ENCODE results near the gene MAML3. TPM values are rescaled to one million over a fixed set of nuclear protein-coding genes. Genes with fewer than 3 reads are reported as not detected.

Gene MAML3
- polyA plus RNA-seq, 2 donors, result 3.7 to 3.8 TPM

GRCh38 chr4:139851133-139851532, 302.9 kb downstream of the MAML3 start:
- no peak overlapping the region for H3K4me3 ChIP-seq (ENCODE audit: low read depth in 1 of 2, low read length in 2 of 2)
- no peak overlapping the region for H3K27ac ChIP-seq (ENCODE audit: low read depth in 2 of 2, low read length in 1 of 2)
- H3K4me1 ChIP-seq (ENCODE audit: control insufficient read depth in 2 of 2, insufficient read depth in 2 of 2, low read length in 1 of 2), result peaks cover 0 to 3% of the 10 kb centered on the region in 2 donors
- no peaks in the 10 kb centered on the region for H3K9me3 ChIP-seq (ENCODE audit: control insufficient read depth in 2 of 2, insufficient read depth in 1 of 2, low read depth in 1 of 2, low read length in 1 of 2)
- H3K27me3 ChIP-seq (ENCODE audit: control insufficient read depth in 1 of 2, insufficient read depth in 2 of 2, low read length in 2 of 2), result no peaks in the 10 kb centered on the region
- WGBS, 2 donors, result 74 to 88% methylated on average over 2 of the region's 2 CpGs
- H3K36me3 ChIP-seq (ENCODE audit: control insufficient read depth in 2 of 2, insufficient read depth in 2 of 2, low read length in 1 of 2), result peaks cover 2 to 3% of the 10 kb centered on the region in 2 donors

GRCh38 chr4:139849219-139849618, 304.8 kb downstream of the MAML3 start:
- 26 to 33% methylated on average over 3 of the region's 3 CpGs for WGBS, 2 donors
- no peak overlapping the region for H3K4me3 ChIP-seq (ENCODE audit: low read depth in 1 of 2, low read length in 2 of 2)
- H3K27me3 ChIP-seq (ENCODE audit: control insufficient read depth in 1 of 2, insufficient read depth in 2 of 2, low read length in 2 of 2), result no peaks in the 10 kb centered on the region
- H3K36me3 ChIP-seq (ENCODE audit: control insufficient read depth in 2 of 2, insufficient read depth in 2 of 2, low read length in 1 of 2), result no peaks in the 10 kb centered on the region
- H3K9me3 ChIP-seq (ENCODE audit: control insufficient read depth in 2 of 2, insufficient read depth in 1 of 2, low read depth in 1 of 2, low read length in 1 of 2), result no peaks in the 10 kb centered on the region
- H3K4me1 ChIP-seq (ENCODE audit: control insufficient read depth in 2 of 2, insufficient read depth in 2 of 2, low read length in 1 of 2), result no peaks in the 10 kb centered on the region
- no peak overlapping the region for H3K27ac ChIP-seq (ENCODE audit: low read depth in 2 of 2, low read length in 1 of 2)

DNA sequence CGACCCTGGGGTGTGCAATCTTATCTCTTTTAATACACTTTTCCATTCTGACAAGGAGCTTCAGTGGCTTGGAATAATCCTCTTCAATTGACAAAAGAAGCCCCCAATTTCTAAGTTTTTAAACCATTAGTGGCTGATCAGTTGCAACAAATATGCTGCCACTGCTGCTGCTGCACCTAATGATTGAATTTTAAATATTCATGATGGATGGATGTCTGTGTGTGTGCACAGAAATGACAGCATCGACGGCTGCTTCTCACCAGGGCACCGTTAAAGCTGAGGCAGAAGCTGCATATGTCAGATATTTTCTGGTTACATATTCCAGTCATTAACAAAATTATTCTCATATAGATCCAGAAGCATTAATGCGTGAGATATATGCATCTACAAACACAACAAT, 306.0 kb downstream of the MAML3 start:
- Histone ChIP-seq H3K27ac (ENCODE audit: low read depth in 2 of 2, low read length in 1 of 2) (no peak overlapping the region), H3K9me3 (ENCODE audit: control insufficient read depth in 2 of 2, insufficient read depth in 1 of 2, low read depth in 1 of 2, low read length in 1 of 2) (no peaks in the 10 kb centered on the region), H3K4me3 (ENCODE audit: low read depth in 1 of 2, low read length in 2 of 2) (no peak overlapping the region), H3K4me1 (ENCODE audit: control insufficient read depth in 2 of 2, insufficient read depth in 2 of 2, low read length in 1 of 2) (no peaks in the 10 kb centered on the region), H3K36me3 (ENCODE audit: control insufficient read depth in 2 of 2, insufficient read depth in 2 of 2, low read length in 1 of 2) (no peaks in the 10 kb centered on the region), H3K27me3 (ENCODE audit: control insufficient read depth in 1 of 2, insufficient read depth in 2 of 2, low read length in 2 of 2) (no peaks in the 10 kb centered on the region)
- WGBS, 2 donors, result 92 to 93% methylated on average over 5 of the region's 5 CpGs

GRCh38 chr4:139847602-139848001, 306.4 kb downstream of the MAML3 start:
- no peaks in the 10 kb centered on the region for H3K9me3 ChIP-seq (ENCODE audit: control insufficient read depth in 2 of 2, insufficient read depth in 1 of 2, low read depth in 1 of 2, low read length in 1 of 2)
- no peak overlapping the region for H3K4me3 ChIP-seq (ENCODE audit: low read depth in 1 of 2, low read length in 2 of 2)
- H3K36me3 ChIP-seq (ENCODE audit: control insufficient read depth in 2 of 2, insufficient read depth in 2 of 2, low read length in 1 of 2), result no peaks in the 10 kb centered on the region
- H3K27me3 ChIP-seq (ENCODE audit: control insufficient read depth in 1 of 2, insufficient read depth in 2 of 2, low read length in 2 of 2), result no peaks in the 10 kb centered on the region
- no peaks in the 10 kb centered on the region for H3K4me1 ChIP-seq (ENCODE audit: control insufficient read depth in 2 of 2, insufficient read depth in 2 of 2, low read length in 1 of 2)
- H3K27ac ChIP-seq (ENCODE audit: low read depth in 2 of 2, low read length in 1 of 2), result no peak overlapping the region

DNA sequence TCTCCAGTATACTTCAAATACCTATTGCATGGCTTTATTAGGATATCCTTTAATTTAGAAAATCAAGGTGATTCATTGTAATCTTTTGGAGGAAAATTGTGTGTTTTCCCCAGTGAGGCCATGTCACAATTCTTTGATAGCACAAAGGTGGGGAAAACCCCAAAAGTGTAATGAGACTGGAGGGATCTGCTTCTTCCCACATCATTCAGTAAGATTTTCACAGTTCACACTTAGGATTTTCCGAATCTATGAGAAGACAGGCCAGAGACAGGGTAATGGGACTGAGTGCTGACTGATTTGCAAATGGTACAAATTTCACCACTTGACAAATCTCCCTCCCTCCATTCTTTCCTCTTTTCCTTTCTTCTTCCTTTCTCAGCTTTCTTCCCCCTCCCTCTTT, 307.2 kb downstream of the MAML3 start:
- Histone ChIP-seq H3K4me3 (ENCODE audit: low read depth in 1 of 2, low read length in 2 of 2) (no peak overlapping the region), H3K27me3 (ENCODE audit: control insufficient read depth in 1 of 2, insufficient read depth in 2 of 2, low read length in 2 of 2) (no peaks in the 10 kb centered on the region), H3K27ac (ENCODE audit: low read depth in 2 of 2, low read length in 1 of 2) (no peak overlapping the region), H3K9me3 (ENCODE audit: control insufficient read depth in 2 of 2, insufficient read depth in 1 of 2, low read depth in 1 of 2, low read length in 1 of 2) (no peaks in the 10 kb centered on the region), H3K36me3 (ENCODE audit: control insufficient read depth in 2 of 2, insufficient read depth in 2 of 2, low read length in 1 of 2) (no peaks in the 10 kb centered on the region), H3K4me1 (ENCODE audit: control insufficient read depth in 2 of 2, insufficient read depth in 2 of 2, low read length in 1 of 2) (no peaks in the 10 kb centered on the region)
- 88 to 95% methylated on average over 1 of the region's 1 CpG for WGBS, 2 donors

DNA sequence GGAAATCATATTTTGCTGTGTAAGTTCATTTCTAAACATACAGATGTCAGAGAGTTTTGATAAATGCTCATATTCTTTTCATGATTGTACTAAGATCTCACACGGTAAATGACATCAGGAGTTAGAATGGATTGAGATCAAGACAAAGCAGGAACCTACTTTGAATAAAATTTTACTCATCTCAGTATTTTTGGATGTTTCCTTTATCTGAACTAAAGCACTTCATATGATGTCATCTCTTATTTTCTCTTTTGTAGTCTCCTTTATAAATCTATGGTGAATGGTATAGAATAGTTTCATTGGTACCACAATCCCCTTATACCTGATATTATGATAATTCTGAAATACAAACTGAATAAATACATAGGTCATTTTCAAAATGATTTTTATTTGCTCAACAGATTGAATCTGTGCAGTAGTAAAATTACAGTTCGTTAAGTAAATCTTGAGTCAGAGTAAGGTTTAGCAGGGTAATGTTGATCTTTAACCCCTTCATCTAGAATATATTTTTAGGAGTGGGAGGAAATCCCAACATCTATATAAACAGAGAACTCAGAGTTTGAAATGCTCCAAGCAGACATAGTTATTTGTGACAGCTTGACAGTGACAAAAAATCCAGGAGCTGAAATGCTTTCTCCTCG, 308.4 kb downstream of the MAML3 start:
- 75 to 78% methylated on average over 3 of the region's 3 CpGs for WGBS, 2 donors
- H3K36me3 ChIP-seq (ENCODE audit: control insufficient read depth in 2 of 2, insufficient read depth in 2 of 2, low read length in 1 of 2), result no peaks in the 10 kb centered on the region
- no peak overlapping the region for H3K27ac ChIP-seq (ENCODE audit: low read depth in 2 of 2, low read length in 1 of 2)
- H3K4me3 ChIP-seq (ENCODE audit: low read depth in 1 of 2, low read length in 2 of 2), result no peak overlapping the region
- no peaks in the 10 kb centered on the region for H3K4me1 ChIP-seq (ENCODE audit: control insufficient read depth in 2 of 2, insufficient read depth in 2 of 2, low read length in 1 of 2)
- H3K27me3 ChIP-seq (ENCODE audit: control insufficient read depth in 1 of 2, insufficient read depth in 2 of 2, low read length in 2 of 2), result no peaks in the 10 kb centered on the region
- no peaks in the 10 kb centered on the region for H3K9me3 ChIP-seq (ENCODE audit: control insufficient read depth in 2 of 2, insufficient read depth in 1 of 2, low read depth in 1 of 2, low read length in 1 of 2)

DNA sequence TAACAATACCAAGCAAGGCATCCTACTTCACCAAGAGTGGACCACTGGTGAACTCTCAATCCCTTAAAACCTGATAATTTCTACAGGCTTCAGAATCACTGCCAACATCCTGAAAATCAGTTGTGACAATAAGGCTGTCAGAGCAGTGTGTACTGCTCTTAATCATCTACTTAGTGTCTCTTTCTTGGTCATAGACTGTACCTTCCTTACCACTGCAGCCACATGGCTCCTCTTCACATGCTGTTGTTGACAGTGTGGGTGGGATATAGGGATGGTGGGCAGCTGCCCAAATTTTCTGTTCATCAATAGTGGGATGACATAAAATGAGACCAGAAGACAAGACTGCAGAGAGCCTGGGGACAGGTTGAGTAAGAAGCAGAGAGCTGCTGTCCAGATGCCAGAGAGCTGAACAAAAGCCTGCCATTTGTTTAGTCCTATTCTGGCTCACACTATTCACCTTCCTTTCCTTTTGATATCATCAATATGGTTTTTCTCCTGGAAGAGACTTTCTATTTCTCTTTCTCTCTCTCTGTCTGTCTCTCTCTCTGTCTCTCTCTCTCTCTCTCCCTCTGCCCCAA, 309.4 kb downstream of the MAML3 start:
- Histone ChIP-seq H3K27me3 (ENCODE audit: control insufficient read depth in 1 of 2, insufficient read depth in 2 of 2, low read length in 2 of 2) (no peaks in the 10 kb centered on the region), H3K9me3 (ENCODE audit: control insufficient read depth in 2 of 2, insufficient read depth in 1 of 2, low read depth in 1 of 2, low read length in 1 of 2) (no peaks in the 10 kb centered on the region), H3K27ac (ENCODE audit: low read depth in 2 of 2, low read length in 1 of 2) (no peak overlapping the region), H3K4me1 (ENCODE audit: control insufficient read depth in 2 of 2, insufficient read depth in 2 of 2, low read length in 1 of 2) (no peaks in the 10 kb centered on the region), H3K4me3 (ENCODE audit: low read depth in 1 of 2, low read length in 2 of 2) (no peak overlapping the region), H3K36me3 (ENCODE audit: control insufficient read depth in 2 of 2, insufficient read depth in 2 of 2, low read length in 1 of 2) (no peaks in the 10 kb centered on the region)

- H3K27me3 ChIP-seq (ENCODE audit: control insufficient read depth in 1 of 2, insufficient read depth in 2 of 2, low read length in 2 of 2), result no peaks in the 10 kb centered on the region
- peaks cover 0 to 1% of the 10 kb centered on the region in 2 donors for H3K4me1 ChIP-seq (ENCODE audit: control insufficient read depth in 2 of 2, insufficient read depth in 2 of 2, low read length in 1 of 2)
- WGBS, 2 donors, result 97 to 98% methylated on average over 2 of the region's 2 CpGs
- H3K9me3 ChIP-seq (ENCODE audit: control insufficient read depth in 2 of 2, insufficient read depth in 1 of 2, low read depth in 1 of 2, low read length in 1 of 2), result no peaks in the 10 kb centered on the region
- no peaks in the 10 kb centered on the region for H3K36me3 ChIP-seq (ENCODE audit: control insufficient read depth in 2 of 2, insufficient read depth in 2 of 2, low read length in 1 of 2)
- no peak overlapping the region for H3K4me3 ChIP-seq (ENCODE audit: low read depth in 1 of 2, low read length in 2 of 2)
- H3K27ac ChIP-seq (ENCODE audit: low read depth in 2 of 2, low read length in 1 of 2), result no peak overlapping the region
Observed at GRCh38 chr4:139844057-139844456, 309.9 kb downstream of the MAML3 start.

DNA sequence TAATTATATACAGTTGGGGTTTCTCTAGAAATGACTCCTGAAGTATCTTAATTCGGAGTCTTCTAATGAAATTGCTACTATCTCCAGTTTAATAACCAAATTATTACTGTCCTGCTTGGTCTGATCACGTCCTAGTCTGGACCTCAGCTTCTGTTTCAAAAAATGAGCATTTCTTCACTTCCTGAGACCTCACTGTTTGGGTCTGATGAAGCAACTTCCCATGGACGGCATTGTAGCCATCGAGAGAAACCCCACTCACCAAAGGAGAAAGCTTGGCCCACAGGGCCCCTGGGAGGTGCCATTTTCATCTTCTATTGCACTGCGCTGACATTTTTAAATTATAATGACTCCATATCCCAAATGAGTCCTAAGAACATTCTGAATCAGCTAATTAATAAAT, 310.3 kb downstream of the MAML3 start:
- no peak overlapping the region for H3K27ac ChIP-seq (ENCODE audit: low read depth in 2 of 2, low read length in 1 of 2)
- 89% methylated on average over 5 of the region's 5 CpGs for WGBS, 2 donors
- H3K4me3 ChIP-seq (ENCODE audit: low read depth in 1 of 2, low read length in 2 of 2), result no peak overlapping the region
- H3K4me1 ChIP-seq (ENCODE audit: control insufficient read depth in 2 of 2, insufficient read depth in 2 of 2, low read length in 1 of 2), result peaks cover 0 to 3% of the 10 kb centered on the region in 2 donors
- H3K36me3 ChIP-seq (ENCODE audit: control insufficient read depth in 2 of 2, insufficient read depth in 2 of 2, low read length in 1 of 2), result no peaks in the 10 kb centered on the region
- H3K9me3 ChIP-seq (ENCODE audit: control insufficient read depth in 2 of 2, insufficient read depth in 1 of 2, low read depth in 1 of 2, low read length in 1 of 2), result no peaks in the 10 kb centered on the region
- H3K27me3 ChIP-seq (ENCODE audit: control insufficient read depth in 1 of 2, insufficient read depth in 2 of 2, low read length in 2 of 2), result no peaks in the 10 kb centered on the region

- WGBS, 2 donors, result 64 to 84% methylated on average over 10 of the region's 10 CpGs
- Histone ChIP-seq H3K36me3 (ENCODE audit: control insufficient read depth in 2 of 2, insufficient read depth in 2 of 2, low read length in 1 of 2) (no peaks in the 10 kb centered on the region), H3K4me3 (ENCODE audit: low read depth in 1 of 2, low read length in 2 of 2) (no peak overlapping the region), H3K9me3 (ENCODE audit: control insufficient read depth in 2 of 2, insufficient read depth in 1 of 2, low read depth in 1 of 2, low read length in 1 of 2) (no peaks in the 10 kb centered on the region), H3K27me3 (ENCODE audit: control insufficient read depth in 1 of 2, insufficient read depth in 2 of 2, low read length in 2 of 2) (no peaks in the 10 kb centered on the region), H3K27ac (ENCODE audit: low read depth in 2 of 2, low read length in 1 of 2) (no peak overlapping the region), H3K4me1 (ENCODE audit: control insufficient read depth in 2 of 2, insufficient read depth in 2 of 2, low read length in 1 of 2) (peaks cover 0 to 3% of the 10 kb centered on the region in 2 donors)
Observed at GRCh38 chr4:139841464-139842195, 312.4 kb downstream of the MAML3 start.
